Tibial nerve (tissue), 4 donors: ENCODE results near the gene RAX2. TPM values are rescaled to one million over a fixed set of nuclear protein-coding genes. Genes with fewer than 3 reads are reported as not detected.
A peak's percentile ranks its signal among the peaks of the same experiment; 100 is the strongest.

ENCODE experiments used
- DNase-seq, 2 donors: peaks; one replicate each; pipeline ENCODE4 v3.0.0-alpha.2; 2019; ENCODE audit warnings: low spot score in 2 of 2
- H3K27ac ChIP-seq, 4 donors: fragments of 200-600 bp; sonication (generic) in 3 of 4; one replicate each; pipeline ENCODE4 v1.5.1; 2017 to 2019; ENCODE audit warnings: mild to moderate bottlenecking in 1 of 4
- H3K27me3 ChIP-seq, 2 donors: fragments of 200-600 bp; sonication (generic) in 1 of 2; one replicate each; pipeline versions ENCODE4 v1.5.1 to v1.6.0; 2017 to 2019
- H3K36me3 ChIP-seq, 3 donors: fragments of 200-600 bp; sonication (generic); one replicate each; pipeline ENCODE4 v1.5.1; 2018 to 2019
- H3K4me1 ChIP-seq, 4 donors: fragments of 200-600 bp; sonication (generic) in 3 of 4; one replicate each; pipeline ENCODE4 v1.5.1; 2017 to 2019
- H3K4me3 ChIP-seq, 4 donors: fragments of 200-600 bp; sonication (generic) in 3 of 4; one replicate each; pipeline ENCODE4 v1.5.1; 2017 to 2019; ENCODE audit warnings: mild to moderate bottlenecking in 1 of 4, moderate library complexity in 1 of 4
- H3K9me3 ChIP-seq, 4 donors: fragments of 200-600 bp; sonication (generic) in 3 of 4; one replicate each; pipeline ENCODE4 v1.5.1; 2017 to 2019
- CTCF ChIP-seq, 5 experiments: fragments of 200-600 bp in 3 of 5; fragments of 450-650 bp in 2 of 5; sonication (generic) in 3 of 5; IDR thresholded peaks; one replicate each; pipeline ENCODE4 v1.5.1; 2016 to 2019; ENCODE audit warnings: antibody characterized with exemption in 5 of 5, mild to moderate bottlenecking in 3 of 5, moderate library complexity in 2 of 5
- EP300 ChIP-seq, 2 donors: sonication (generic); formaldehyde crosslinking; IDR thresholded peaks; one replicate each; pipeline ENCODE4 v1.6.1; 2017; ENCODE audit warnings: antibody characterized with exemption in 2 of 2, mild to moderate bottlenecking in 1 of 2
- POLR2A ChIP-seq, 2 donors: fragments of 450-650 bp; IDR thresholded peaks; one replicate each; pipeline ENCODE4 v1.6.1; 2017; ENCODE audit warnings: antibody characterized with exemption in 2 of 2, mild to moderate bottlenecking in 2 of 2, moderate library complexity in 2 of 2
- WGBS, 2 donors: methylation state at CpG; one replicate each; pipeline ENCODE4 v1.1.5; 2018; 5-methylcytosine and 5-hydroxymethylcytosine counted together
- total RNA-seq, 4 donors: library from RNA; depleted of rRNA; stranded (reverse); fragments of >200 nt; gene quantifications; one replicate each; pipeline ENCODE4 v1.1.0, GENCODE V29; 2016

Gene RAX2
- total RNA-seq, 4 donors from 2014 or later: not detected

- WGBS, 2 donors: 3% methylated on average over 46 to 47 of the region's 47 CpGs
- H3K4me3 ChIP-seq: peak within 1 kb of the TSS; percentile 75 to 98 (median 90)
- peak; percentile 96 to 97 for DNase-seq
- peaks cover 0 to 53% (median 14%) of the 10 kb centered on the region in 3 donors for H3K36me3 ChIP-seq
- peaks cover 0 to 43% (median 15%) of the 10 kb centered on the region in 4 donors for H3K4me1 ChIP-seq
- no peaks in the 10 kb centered on the region for H3K27me3 ChIP-seq
- peak within 1 kb of the TSS; percentile 96 to 99 (median 96) for H3K27ac ChIP-seq
- no peaks in the 10 kb centered on the region for H3K9me3 ChIP-seq
- TF ChIP-seq EP300 (IDR thresholded peaks at IDR 0.05) (peak; percentile 78 to 97), CTCF (IDR thresholded peaks at IDR 0.05) (peak in 2 of 5 experiments; percentile 16 to 57), POLR2A (IDR thresholded peaks at IDR 0.05) (peak; percentile 8 to 84)
These were observed 9.2 kb downstream of the RAX2 start, which contains the start of gene MRPL54 for GRCh38 chr19:3762501-3763459. Gene MRPL54 (plus strand): TSS chr19:3762682. CDS start chr19:3762701, 19 bp downstream.

DNA sequence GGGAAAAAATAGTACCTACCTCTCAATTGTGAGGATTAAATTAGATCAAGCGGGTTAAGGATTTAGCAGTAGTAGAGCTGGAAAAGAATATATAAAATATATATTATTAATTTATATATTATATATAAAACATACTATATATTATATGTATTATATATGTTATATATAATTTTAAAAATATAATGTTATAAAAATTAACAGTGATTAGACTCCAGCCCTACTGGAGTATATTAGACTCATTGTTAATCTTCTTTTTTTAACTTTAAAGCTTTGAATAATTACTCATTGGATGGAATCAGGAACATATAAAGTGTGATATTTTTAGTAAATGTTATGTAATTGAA, 9.9 kb downstream of the RAX2 start:
- DNase-seq: no peak
- Histone ChIP-seq H3K4me3 (peak overlapping the region in 2 of 4 donors; percentile 93 to 98), H3K9me3 (no peaks in the 10 kb centered on the region), H3K27ac (peak overlapping the region; percentile 96 to 99 (median 96)), H3K27me3 (no peaks in the 10 kb centered on the region), H3K36me3 (peaks cover 0 to 53% (median 11%) of the 10 kb centered on the region in 3 donors), H3K4me1 (peaks cover 0 to 43% (median 15%) of the 10 kb centered on the region in 4 donors)
- 52 to 53% methylated on average over 1 of the region's 1 CpG for WGBS, 2 donors
- TF ChIP-seq POLR2A (IDR thresholded peaks at IDR 0.05) (no peak), EP300 (IDR thresholded peaks at IDR 0.05) (no peak), CTCF (IDR thresholded peaks at IDR 0.05) (no peak)

GRCh38 chr19:3761382-3762129, 10.5 kb downstream of the RAX2 start, which contains the start of gene APBA3:
Gene APBA3 (minus strand): TSS chr19:3761692. CDS start chr19:3760264, 1,428 bp downstream.
- Histone ChIP-seq H3K36me3 (peaks cover 0 to 52% (median 10%) of the 10 kb centered on the region in 3 donors), H3K27me3 (no peaks in the 10 kb centered on the region), H3K27ac (peak within 1 kb of the TSS; percentile 96 to 99 (median 96)), H3K4me1 (peaks cover 0 to 43% (median 15%) of the 10 kb centered on the region in 4 donors), H3K4me3 (peak within 1 kb of the TSS; percentile 75 to 98 (median 90)), H3K9me3 (no peaks in the 10 kb centered on the region)
- 4 to 6% methylated on average over 37 to 45 of the region's 45 CpGs for WGBS, 2 donors
- TF ChIP-seq CTCF (IDR thresholded peaks at IDR 0.05) (peak; percentile 74 to 90 (median 80)), EP300 (IDR thresholded peaks at IDR 0.05) (peak in 1 of 2 donors; percentile 92), POLR2A (IDR thresholded peaks at IDR 0.05) (peak; percentile 34 to 62)
- peak; percentile 88 to 92 for DNase-seq

- Histone ChIP-seq H3K4me3 (peak overlapping the region; percentile 75 to 98 (median 85)), H3K27ac (peak overlapping the region; percentile 96 to 99 (median 96)), H3K9me3 (no peaks in the 10 kb centered on the region), H3K27me3 (no peaks in the 10 kb centered on the region), H3K36me3 (peaks cover 0 to 45% (median 6%) of the 10 kb centered on the region in 3 donors), H3K4me1 (peaks cover 0 to 43% (median 15%) of the 10 kb centered on the region in 4 donors)
- TF ChIP-seq POLR2A (IDR thresholded peaks at IDR 0.05): no peak
- TF ChIP-seq EP300 (IDR thresholded peaks at IDR 0.05): no peak
- no peak for TF ChIP-seq CTCF (IDR thresholded peaks at IDR 0.05)
- 24 to 34% methylated on average over 7 of the region's 7 CpGs for WGBS, 2 donors
- DNase-seq: no peak
These were observed 11.1 kb downstream of the RAX2 start for GRCh38 chr19:3760871-3761361.
